ENCODE measurements around the gene SHROOM3.

DNA sequence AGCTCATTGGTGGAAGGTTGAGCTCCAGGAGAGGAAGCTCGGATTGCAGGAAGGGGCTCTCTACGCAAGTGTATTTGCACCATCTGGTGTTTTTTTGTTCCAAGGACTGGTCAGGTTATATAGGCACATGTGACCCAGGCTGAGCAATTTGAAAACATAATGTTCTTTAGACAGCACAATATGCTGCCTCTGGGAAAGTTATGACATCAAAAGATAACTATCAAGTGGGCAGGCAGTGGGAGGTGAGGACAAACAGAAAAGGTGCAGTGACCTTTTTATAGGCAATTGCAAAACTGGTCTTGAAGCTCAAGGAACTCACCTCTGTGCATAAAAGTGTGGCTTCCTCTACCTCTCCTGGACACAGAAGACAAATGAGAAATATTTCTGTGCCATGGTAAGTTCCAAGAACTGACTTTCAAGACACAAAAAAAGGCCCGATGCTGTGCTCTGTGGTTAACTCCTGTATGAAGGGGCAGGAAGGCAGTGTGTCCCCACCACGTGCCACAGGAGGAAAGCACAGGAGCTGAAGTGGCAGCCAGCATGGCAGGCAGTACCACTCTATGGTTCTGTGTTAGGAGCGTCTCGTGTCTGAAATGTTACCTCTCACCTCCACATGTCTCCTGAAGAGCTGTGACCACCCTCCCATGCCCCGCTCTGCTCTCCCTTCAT is 128.6 kb downstream of the SHROOM3 start:
- TF ChIP-seq POLR2A (IDR thresholded peaks at IDR 0.05) (no peak), EP300 (IDR thresholded peaks at IDR 0.05) (peak in 1 of 4 donors; percentile 36)
- TF ChIP-seq, protein P1, sequence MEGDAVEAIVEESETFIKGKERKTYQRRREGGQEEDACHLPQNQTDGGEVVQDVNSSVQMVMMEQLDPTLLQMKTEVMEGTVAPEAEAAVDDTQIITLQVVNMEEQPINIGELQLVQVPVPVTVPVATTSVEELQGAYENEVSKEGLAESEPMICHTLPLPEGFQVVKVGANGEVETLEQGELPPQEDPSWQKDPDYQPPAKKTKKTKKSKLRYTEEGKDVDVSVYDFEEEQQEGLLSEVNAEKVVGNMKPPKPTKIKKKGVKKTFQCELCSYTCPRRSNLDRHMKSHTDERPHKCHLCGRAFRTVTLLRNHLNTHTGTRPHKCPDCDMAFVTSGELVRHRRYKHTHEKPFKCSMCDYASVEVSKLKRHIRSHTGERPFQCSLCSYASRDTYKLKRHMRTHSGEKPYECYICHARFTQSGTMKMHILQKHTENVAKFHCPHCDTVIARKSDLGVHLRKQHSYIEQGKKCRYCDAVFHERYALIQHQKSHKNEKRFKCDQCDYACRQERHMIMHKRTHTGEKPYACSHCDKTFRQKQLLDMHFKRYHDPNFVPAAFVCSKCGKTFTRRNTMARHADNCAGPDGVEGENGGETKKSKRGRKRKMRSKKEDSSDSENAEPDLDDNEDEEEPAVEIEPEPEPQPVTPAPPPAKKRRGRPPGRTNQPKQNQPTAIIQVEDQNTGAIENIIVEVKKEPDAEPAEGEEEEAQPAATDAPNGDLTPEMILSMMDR (IDR thresholded peaks at IDR 0.05) = no peak
